Activated CD4-positive, alpha-beta memory T cell treated with anti-CD3 and anti-CD28 coated beads for 36 hours (primary cell): ENCODE data around the gene CCNY. TPM values are rescaled to one million over a fixed set of nuclear protein-coding genes. Genes with fewer than 3 reads are reported as not detected.

Experiments used
- CTCF ChIA-PET: fragments of 350-600 bp; sonication (Branson Sonifier 250); formaldehyde crosslinking; loops from one replicate; lab custom pipeline; 2021; ENCODE audit warnings: antibody characterized with exemption, inconsistent platforms; lab: Charles Lee
- POLR2A ChIA-PET: fragments of 350-600 bp; sonication (Branson Sonifier 250); formaldehyde crosslinking; loops from one replicate; lab custom pipeline; 2021; ENCODE audit warnings: antibody characterized with exemption; lab: Charles Lee
- DNase-seq: peaks from one replicate; pipeline ENCODE4 v3.0.0-alpha.2; 2020
- H3K27ac Mint-ChIP-seq: one replicate; pipeline ENCODE4 v1.8.0; 2021; ENCODE audit warnings: mixed read lengths
- H3K27me3 Mint-ChIP-seq: one replicate; pipeline ENCODE4 v1.8.0; 2021; ENCODE audit warnings: mixed read lengths
- H3K36me3 Mint-ChIP-seq: one replicate; pipeline ENCODE4 v1.8.0; 2021; ENCODE audit warnings: mixed read lengths
- H3K4me1 Mint-ChIP-seq: one replicate; pipeline ENCODE4 v1.8.0; 2021; ENCODE audit warnings: low read depth, mixed read lengths
- H3K4me3 Mint-ChIP-seq: one replicate; pipeline ENCODE4 v1.8.0; 2021; ENCODE audit warnings: mild to moderate bottlenecking, mixed read lengths
- H3K9me3 Mint-ChIP-seq: one replicate; pipeline ENCODE4 v1.8.0; 2021; ENCODE audit warnings: mixed read lengths
- intact Hi-C: fragments of 100-400 bp; cut with micrococcal nuclease; formaldehyde crosslinking; loops from one replicate; pipeline ENCODE4 v1.15.1; 2023
- total RNA-seq, 2 experiments: library from RNA; stranded (reverse); gene quantifications; one replicate each; pipeline ENCODE4 v1.2.3, GENCODE V29; 2021

The CCNY gene
- total RNA-seq, 2 experiments from 2014 or later, result 34.6 to 36.2 TPM

- DNase-seq, result no peak
- Mint-ChIP-seq H3K9me3 (no peaks in the 10 kb centered on the region), H3K27ac (no peak overlapping the region), H3K36me3 (peaks cover 38% of the 10 kb centered on the region), H3K4me3 (no peak overlapping the region), H3K4me1 (no peaks in the 10 kb centered on the region), H3K27me3 (no peaks in the 10 kb centered on the region)
- CTCF ChIA-PET, result no interaction called here
- intact Hi-C loops, result loop anchor here (10.0 kb wide), 1 partner anchor 444 kb away; the partner anchor contains the start of gene CREM
- POLR2A ChIA-PET, result no interaction called here
These were observed 232.9 kb downstream of the CCNY start for GRCh38 chr10:35569111-35569707.

GRCh38 chr10:35569836-35570235, 233.5 kb downstream of the CCNY start:
- H3K27ac Mint-ChIP-seq, result no peak overlapping the region
- H3K4me1 Mint-ChIP-seq, result no peaks in the 10 kb centered on the region
- DNase-seq, result no peak
- ChIA-PET POLR2A (no interaction called here), CTCF (no interaction called here)
- no peaks in the 10 kb centered on the region for H3K27me3 Mint-ChIP-seq
- no peaks in the 10 kb centered on the region for H3K9me3 Mint-ChIP-seq
- intact Hi-C loops, result loop anchor here (10.0 kb wide), 1 partner anchor 445 kb away; the partner anchor contains the start of gene CREM
- no peak overlapping the region for H3K4me3 Mint-ChIP-seq
- peaks cover 43% of the 10 kb centered on the region for H3K36me3 Mint-ChIP-seq

GRCh38 chr10:35570397-35570796, 234.1 kb downstream of the CCNY start:
- no peak for DNase-seq
- H3K36me3 Mint-ChIP-seq, result peaks cover 46% of the 10 kb centered on the region
- no peak overlapping the region for H3K4me3 Mint-ChIP-seq
- H3K27me3 Mint-ChIP-seq, result no peaks in the 10 kb centered on the region
- CTCF ChIA-PET, result no interaction called here
- intact Hi-C loops, result no loop called here
- POLR2A ChIA-PET, result no interaction called here
- H3K9me3 Mint-ChIP-seq, result no peaks in the 10 kb centered on the region
- no peaks in the 10 kb centered on the region for H3K4me1 Mint-ChIP-seq
- no peak overlapping the region for H3K27ac Mint-ChIP-seq

GRCh38 chr10:35572583-35572982, 236.3 kb downstream of the CCNY start:
- ChIA-PET POLR2A (no interaction called here), CTCF (no interaction called here)
- Mint-ChIP-seq H3K4me3 (no peak overlapping the region), H3K27me3 (no peaks in the 10 kb centered on the region), H3K36me3 (peaks cover 36% of the 10 kb centered on the region), H3K27ac (no peak overlapping the region), H3K4me1 (no peaks in the 10 kb centered on the region), H3K9me3 (peaks cover 2% of the 10 kb centered on the region)
- intact Hi-C loops, result no loop called here
- DNase-seq, result no peak

- Mint-ChIP-seq H3K4me3 (no peak overlapping the region), H3K27ac (no peak overlapping the region), H3K36me3 (peaks cover 34% of the 10 kb centered on the region), H3K4me1 (no peaks in the 10 kb centered on the region), H3K27me3 (no peaks in the 10 kb centered on the region), H3K9me3 (peaks cover 2% of the 10 kb centered on the region)
- no peak for DNase-seq
- intact Hi-C loops, result no loop called here
- CTCF ChIA-PET, result interaction anchor here (1.0 kb wide), 1 partner anchor 11 kb away, joined by 4 read pairs; no protein-coding TSS in a partner anchor
- POLR2A ChIA-PET, result no interaction called here
These were observed 237.5 kb downstream of the CCNY start for GRCh38 chr10:35573796-35574195.

GRCh38 chr10:35574924-35575352, 238.6 kb downstream of the CCNY start:
- intact Hi-C loops, result no loop called here
- no peak for DNase-seq
- no peak overlapping the region for H3K4me3 Mint-ChIP-seq
- peaks cover 1% of the 10 kb centered on the region for H3K27me3 Mint-ChIP-seq
- POLR2A ChIA-PET, result no interaction called here
- peaks cover 24% of the 10 kb centered on the region for H3K36me3 Mint-ChIP-seq
- H3K27ac Mint-ChIP-seq, result no peak overlapping the region
- CTCF ChIA-PET, result no interaction called here
- no peaks in the 10 kb centered on the region for H3K4me1 Mint-ChIP-seq
- H3K9me3 Mint-ChIP-seq, result peaks cover 2% of the 10 kb centered on the region

GRCh38 chr10:35575640-35576039, 239.3 kb downstream of the CCNY start:
- no peak overlapping the region for H3K4me3 Mint-ChIP-seq
- peaks cover 24% of the 10 kb centered on the region for H3K36me3 Mint-ChIP-seq
- H3K4me1 Mint-ChIP-seq, result no peaks in the 10 kb centered on the region
- CTCF ChIA-PET, result no interaction called here
- H3K27me3 Mint-ChIP-seq, result peaks cover 1% of the 10 kb centered on the region
- no peak for DNase-seq
- H3K9me3 Mint-ChIP-seq, result peaks cover 2% of the 10 kb centered on the region
- POLR2A ChIA-PET, result no interaction called here
- intact Hi-C loops, result no loop called here
- H3K27ac Mint-ChIP-seq, result no peak overlapping the region

- DNase-seq, result no peak
- no peak overlapping the region for H3K4me3 Mint-ChIP-seq
- peaks cover 20% of the 10 kb centered on the region for H3K36me3 Mint-ChIP-seq
- peaks cover 1% of the 10 kb centered on the region for H3K27me3 Mint-ChIP-seq
- H3K4me1 Mint-ChIP-seq, result no peaks in the 10 kb centered on the region
- ChIA-PET POLR2A (no interaction called here), CTCF (no interaction called here)
- intact Hi-C loops, result no loop called here
- peaks cover 2% of the 10 kb centered on the region for H3K9me3 Mint-ChIP-seq
- no peak overlapping the region for H3K27ac Mint-ChIP-seq
These were observed 240.4 kb downstream of the CCNY start for GRCh38 chr10:35576730-35577129.

- DNase-seq, result no peak
- POLR2A ChIA-PET, result interaction anchor here (0.6 kb wide), 1 partner anchor 658 kb away, joined by 4 read pairs; no protein-coding TSS in a partner anchor
- no peaks in the 10 kb centered on the region for H3K4me1 Mint-ChIP-seq
- H3K9me3 Mint-ChIP-seq, result peaks cover 2% of the 10 kb centered on the region
- intact Hi-C loops, result no loop called here
- no peak overlapping the region for H3K27ac Mint-ChIP-seq
- peaks cover 1% of the 10 kb centered on the region for H3K27me3 Mint-ChIP-seq
- H3K4me3 Mint-ChIP-seq, result no peak overlapping the region
- peaks cover 14% of the 10 kb centered on the region for H3K36me3 Mint-ChIP-seq
- CTCF ChIA-PET, result no interaction called here
These were observed 241.8 kb downstream of the CCNY start for GRCh38 chr10:35577926-35578617.

GRCh38 chr10:35578618-35578956, 242.3 kb downstream of the CCNY start:
- no peak for DNase-seq
- no peaks in the 10 kb centered on the region for H3K4me1 Mint-ChIP-seq
- ChIA-PET CTCF (no interaction called here), POLR2A (interaction anchor here (0.6 kb wide), 1 partner anchor 659 kb away, joined by 4 read pairs; no protein-coding TSS in a partner anchor)
- H3K4me3 Mint-ChIP-seq, result no peak overlapping the region
- H3K27ac Mint-ChIP-seq, result no peak overlapping the region
- H3K36me3 Mint-ChIP-seq, result peaks cover 13% of the 10 kb centered on the region
- intact Hi-C loops, result no loop called here
- H3K27me3 Mint-ChIP-seq, result peaks cover 1% of the 10 kb centered on the region
- H3K9me3 Mint-ChIP-seq, result peaks cover 2% of the 10 kb centered on the region

- no peak overlapping the region for H3K4me3 Mint-ChIP-seq
- H3K27me3 Mint-ChIP-seq, result peaks cover 1% of the 10 kb centered on the region
- H3K27ac Mint-ChIP-seq, result no peak overlapping the region
- CTCF ChIA-PET, result interaction anchor here (1.9 kb wide), 1 partner anchor 15 kb away, joined by 7 read pairs; no protein-coding TSS in a partner anchor
- no peak for DNase-seq
- no peaks in the 10 kb centered on the region for H3K4me1 Mint-ChIP-seq
- peaks cover 2% of the 10 kb centered on the region for H3K9me3 Mint-ChIP-seq
- POLR2A ChIA-PET, result interaction anchor here (0.6 kb wide), 1 partner anchor 659 kb away, joined by 4 read pairs; no protein-coding TSS in a partner anchor
- peaks cover 12% of the 10 kb centered on the region for H3K36me3 Mint-ChIP-seq
- intact Hi-C loops, result no loop called here
These were observed 242.8 kb downstream of the CCNY start for GRCh38 chr10:35579116-35579515.

GRCh38 chr10:35579726-35580422, 243.6 kb downstream of the CCNY start:
- H3K27ac Mint-ChIP-seq, result no peak overlapping the region

More at GRCh38 chr10:35579726-35580422, 243.6 kb downstream of the CCNY start:
- Mint-ChIP-seq H3K36me3 (peaks cover 5% of the 10 kb centered on the region), H3K4me1 (no peaks in the 10 kb centered on the region), H3K27me3 (peaks cover 1% of the 10 kb centered on the region), H3K4me3 (no peak overlapping the region), H3K9me3 (peaks cover 2% of the 10 kb centered on the region)
- intact Hi-C loops, result no loop called here
- ChIA-PET POLR2A (no interaction called here), CTCF (interaction anchor here (1.9 kb wide), 1 partner anchor 16 kb away, joined by 7 read pairs; no protein-coding TSS in a partner anchor)
- DNase-seq, result no peak
